Measurements from ENCODE around the gene RNF152.

The RNF152 gene

GRCh38 chr18:61892683-61893308 lies at the start of gene RNF152:
RNF152 (minus strand) TSS chr18:61893007; CDS start chr18:61816463, 76,544 bp downstream.
- in situ Hi-C loops (cut with MboI; ENCODE audit: low sequenced_read_pairs) = no loop called here

GRCh38 chr18:61941948-61942471 lies 49.2 kb upstream of the RNF152 start:
- in situ Hi-C loops (cut with MboI; ENCODE audit: low sequenced_read_pairs) = no loop called here

GRCh38 chr18:61939046-61939674 lies 46.4 kb upstream of the RNF152 start:
- in situ Hi-C loops (cut with MboI; ENCODE audit: low sequenced_read_pairs) = no loop called here

- in situ Hi-C loops (cut with MboI; ENCODE audit: low sequenced_read_pairs) = no loop called here
Observed at GRCh38 chr18:61935362-61935761, 42.6 kb upstream of the RNF152 start.

GRCh38 chr18:61931654-61932379 lies 39.0 kb upstream of the RNF152 start:
- in situ Hi-C loops (cut with MboI; ENCODE audit: low sequenced_read_pairs) = no loop called here

- in situ Hi-C loops (cut with MboI; ENCODE audit: low sequenced_read_pairs) = no loop called here
Observed at GRCh38 chr18:61929881-61930640, 37.3 kb upstream of the RNF152 start.

- in situ Hi-C loops (cut with MboI; ENCODE audit: low sequenced_read_pairs) = no loop called here
Observed at GRCh38 chr18:61926532-61926931, 33.7 kb upstream of the RNF152 start.

- in situ Hi-C loops (cut with MboI; ENCODE audit: low sequenced_read_pairs) = no loop called here
Observed at GRCh38 chr18:61924550-61924949, 31.7 kb upstream of the RNF152 start.

- in situ Hi-C loops (cut with MboI; ENCODE audit: low sequenced_read_pairs) = no loop called here
Observed at GRCh38 chr18:61922435-61922834, 29.6 kb upstream of the RNF152 start.

GRCh38 chr18:61921621-61922235 lies 28.9 kb upstream of the RNF152 start:
- in situ Hi-C loops (cut with MboI; ENCODE audit: low sequenced_read_pairs) = no loop called here

GRCh38 chr18:61917818-61918217 lies 25.0 kb upstream of the RNF152 start:
- in situ Hi-C loops (cut with MboI; ENCODE audit: low sequenced_read_pairs) = no loop called here

GRCh38 chr18:61912476-61912875 lies 19.7 kb upstream of the RNF152 start:
- in situ Hi-C loops (cut with MboI; ENCODE audit: low sequenced_read_pairs) = no loop called here

GRCh38 chr18:61910101-61910500 lies 17.3 kb upstream of the RNF152 start:
- in situ Hi-C loops (cut with MboI; ENCODE audit: low sequenced_read_pairs) = no loop called here

- in situ Hi-C loops (cut with MboI; ENCODE audit: low sequenced_read_pairs) = no loop called here
Observed at GRCh38 chr18:61908661-61909060, 15.9 kb upstream of the RNF152 start.

- in situ Hi-C loops (cut with MboI; ENCODE audit: low sequenced_read_pairs) = no loop called here
Observed at GRCh38 chr18:61901323-61901986, 8.6 kb upstream of the RNF152 start.

- in situ Hi-C loops (cut with MboI; ENCODE audit: low sequenced_read_pairs) = no loop called here
Observed at GRCh38 chr18:61900504-61901281, 7.9 kb upstream of the RNF152 start.

GRCh38 chr18:61898640-61899101 lies 5.9 kb upstream of the RNF152 start:
- in situ Hi-C loops (cut with MboI; ENCODE audit: low sequenced_read_pairs) = no loop called here

- in situ Hi-C loops (cut with MboI; ENCODE audit: low sequenced_read_pairs) = no loop called here
Observed at GRCh38 chr18:61896757-61897156, 4.0 kb upstream of the RNF152 start.

- in situ Hi-C loops (cut with MboI; ENCODE audit: low sequenced_read_pairs) = no loop called here
Observed at GRCh38 chr18:61896118-61896517, 3.3 kb upstream of the RNF152 start.
